WTC11 (cell line): ENCODE data around the gene GTF3C1. TPM values are rescaled to one million over a fixed set of nuclear protein-coding genes. Genes with fewer than 3 reads are reported as not detected.

ENCODE experiments used
- ATAC-seq: fragments of 200-7000 bp; cut with Tn5 transposase; 2 replicates; pipeline ENCODE4 v1.10.0; 2021; ENCODE audit warnings: mild to moderate bottlenecking, moderate library complexity
- CTCF ChIA-PET: fragments of 300-600 bp; sonication (Branson Sonifier 250); formaldehyde crosslinking; loops from one replicate; lab custom pipeline; 2021; ENCODE audit warnings: antibody characterized with exemption; lab: Charles Lee
- POLR2A ChIA-PET: fragments of 350-600 bp; sonication (Branson Sonifier 250); formaldehyde crosslinking; loops from one replicate; lab custom pipeline; 2021; ENCODE audit warnings: antibody characterized with exemption; lab: Charles Lee
- DNase-seq: peaks from one replicate; pipeline ENCODE4 v3.0.0; 2021; ENCODE audit warnings: low spot score
- H3K27ac Mint-ChIP-seq: 2 replicates; pipeline ENCODE4 v1.8.0; 2021; ENCODE audit warnings: mixed read lengths
- H3K27me3 Mint-ChIP-seq: 2 replicates; pipeline ENCODE4 v1.8.0; 2021; ENCODE audit warnings: low read depth, mild to moderate bottlenecking, moderate library complexity, mixed read lengths
- H3K36me3 Mint-ChIP-seq: 2 replicates; pipeline ENCODE4 v1.8.0; 2021; ENCODE audit warnings: mixed read lengths
- H3K4me1 Mint-ChIP-seq: 2 replicates; pipeline ENCODE4 v1.8.0; 2022; ENCODE audit warnings: mixed read lengths
- H3K4me3 Mint-ChIP-seq: 2 replicates; pipeline ENCODE4 v1.8.0; 2021; ENCODE audit warnings: mild to moderate bottlenecking, moderate library complexity, mixed read lengths
- H3K9me3 Mint-ChIP-seq: 2 replicates; pipeline ENCODE4 v1.8.0; 2021; ENCODE audit warnings: mixed read lengths
- ATF2 ChIP-seq: sonication (generic); formaldehyde crosslinking; IDR thresholded peaks from 2 replicates; pipeline ENCODE4 v1.8.1; 2022; ENCODE audit warnings: low read depth, missing genetic modification reagents, borderline replicate concordance
- CBFB ChIP-seq: sonication (generic); formaldehyde crosslinking; IDR thresholded peaks from 2 replicates; pipeline ENCODE4 v1.8.1; 2022; ENCODE audit warnings: mild to moderate bottlenecking, low read depth, missing genetic modification reagents
- CREM ChIP-seq: sonication (generic); formaldehyde crosslinking; IDR thresholded peaks from 2 replicates; pipeline ENCODE4 v1.8.1; 2022; ENCODE audit warnings: mild to moderate bottlenecking, missing genetic modification reagents, moderate library complexity
- ETV6 ChIP-seq: sonication (generic); formaldehyde crosslinking; IDR thresholded peaks from 2 replicates; pipeline ENCODE4 v1.8.1; 2022; ENCODE audit warnings: mild to moderate bottlenecking, missing genetic modification reagents
- FOXP1 ChIP-seq: sonication (generic); formaldehyde crosslinking; IDR thresholded peaks from 2 replicates; pipeline ENCODE4 v1.8.0; 2022; ENCODE audit warnings: missing genetic modification reagents, mild to moderate bottlenecking, moderate library complexity, borderline replicate concordance
- NR1H2 ChIP-seq: sonication (generic); formaldehyde crosslinking; IDR thresholded peaks from 2 replicates; pipeline ENCODE4 v1.9.0; 2021; ENCODE audit warnings: mild to moderate bottlenecking, moderate library complexity, missing genetic modification reagents
- RORB ChIP-seq: fragments of 250-450 bp; sonication (Bioruptor Pico); IDR thresholded peaks from 2 replicates; pipeline ENCODE4 v1.9.0; 2021; ENCODE audit warnings: mild to moderate bottlenecking
- ZMAT4 ChIP-seq: fragments of 250-450 bp; sonication (Bioruptor Pico); IDR thresholded peaks from 2 replicates; pipeline ENCODE4 v1.9.0; 2021; ENCODE audit warnings: mild to moderate bottlenecking
- ZNF512 ChIP-seq: sonication (generic); formaldehyde crosslinking; IDR thresholded peaks from 2 replicates; pipeline ENCODE4 v1.8.1; 2022; ENCODE audit warnings: missing genetic modification reagents, borderline replicate concordance
- total RNA-seq: library from RNA; stranded (reverse); gene quantifications from 3 replicates; pipeline ENCODE4 v1.2.3, GENCODE V29; 2021
- TF ChIP-seq, protein P1 (sequence below): sonication (generic); formaldehyde crosslinking; IDR thresholded peaks from 2 replicates; pipeline ENCODE4 v1.8.0; 2022; ENCODE audit warnings: missing genetic modification reagents
- TF ChIP-seq, protein P2 (sequence below): fragments of 250-450 bp; sonication (Bioruptor Pico); IDR thresholded peaks from 2 replicates; pipeline ENCODE4 v2.1.2; 2022; ENCODE audit warnings: mild to moderate bottlenecking, moderate library complexity
- TF ChIP-seq, protein P3 (sequence below): sonication (generic); formaldehyde crosslinking; IDR thresholded peaks from 2 replicates; pipeline ENCODE4 v1.8.0; 2023; ENCODE audit warnings: mild to moderate bottlenecking, missing genetic modification reagents
- TF ChIP-seq, protein P4 (sequence below): sonication (generic); formaldehyde crosslinking; IDR thresholded peaks from 2 replicates; pipeline ENCODE4 v1.8.0; 2022; ENCODE audit warnings: mild to moderate bottlenecking, missing genetic modification reagents

GTF3C1 gene
- total RNA-seq, 1 experiment from 2014 or later = 146 TPM

- Mint-ChIP-seq H3K4me3 (no peak overlapping the region), H3K4me1 (peaks cover 4% of the 10 kb centered on the region), H3K9me3 (peaks cover 15% of the 10 kb centered on the region), H3K36me3 (peaks cover 12% of the 10 kb centered on the region), H3K27me3 (no peaks in the 10 kb centered on the region; the same call in 1 of the 2 replicates), H3K27ac (no peak overlapping the region)
- CTCF ChIA-PET = interaction anchor here (0.7 kb wide), 1 partner anchor 75 kb away, joined by 3 read pairs; no protein-coding TSS in a partner anchor
- no peak for DNase-seq
- TF ChIP-seq ZMAT4 (CRISPR knock-in tag) = no peak
- TF ChIP-seq, protein P1, sequence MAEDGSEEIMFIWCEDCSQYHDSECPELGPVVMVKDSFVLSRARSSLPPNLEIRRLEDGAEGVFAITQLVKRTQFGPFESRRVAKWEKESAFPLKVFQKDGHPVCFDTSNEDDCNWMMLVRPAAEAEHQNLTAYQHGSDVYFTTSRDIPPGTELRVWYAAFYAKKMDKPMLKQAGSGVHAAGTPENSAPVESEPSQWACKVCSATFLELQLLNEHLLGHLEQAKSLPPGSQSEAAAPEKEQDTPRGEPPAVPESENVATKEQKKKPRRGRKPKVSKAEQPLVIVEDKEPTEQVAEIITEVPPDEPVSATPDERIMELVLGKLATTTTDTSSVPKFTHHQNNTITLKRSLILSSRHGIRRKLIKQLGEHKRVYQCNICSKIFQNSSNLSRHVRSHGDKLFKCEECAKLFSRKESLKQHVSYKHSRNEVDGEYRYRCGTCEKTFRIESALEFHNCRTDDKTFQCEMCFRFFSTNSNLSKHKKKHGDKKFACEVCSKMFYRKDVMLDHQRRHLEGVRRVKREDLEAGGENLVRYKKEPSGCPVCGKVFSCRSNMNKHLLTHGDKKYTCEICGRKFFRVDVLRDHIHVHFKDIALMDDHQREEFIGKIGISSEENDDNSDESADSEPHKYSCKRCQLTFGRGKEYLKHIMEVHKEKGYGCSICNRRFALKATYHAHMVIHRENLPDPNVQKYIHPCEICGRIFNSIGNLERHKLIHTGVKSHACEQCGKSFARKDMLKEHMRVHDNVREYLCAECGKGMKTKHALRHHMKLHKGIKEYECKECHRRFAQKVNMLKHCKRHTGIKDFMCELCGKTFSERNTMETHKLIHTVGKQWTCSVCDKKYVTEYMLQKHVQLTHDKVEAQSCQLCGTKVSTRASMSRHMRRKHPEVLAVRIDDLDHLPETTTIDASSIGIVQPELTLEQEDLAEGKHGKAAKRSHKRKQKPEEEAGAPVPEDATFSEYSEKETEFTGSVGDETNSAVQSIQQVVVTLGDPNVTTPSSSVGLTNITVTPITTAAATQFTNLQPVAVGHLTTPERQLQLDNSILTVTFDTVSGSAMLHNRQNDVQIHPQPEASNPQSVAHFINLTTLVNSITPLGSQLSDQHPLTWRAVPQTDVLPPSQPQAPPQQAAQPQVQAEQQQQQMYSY (CRISPR knock-in tag) = no peak
- TF ChIP-seq, protein P2, sequence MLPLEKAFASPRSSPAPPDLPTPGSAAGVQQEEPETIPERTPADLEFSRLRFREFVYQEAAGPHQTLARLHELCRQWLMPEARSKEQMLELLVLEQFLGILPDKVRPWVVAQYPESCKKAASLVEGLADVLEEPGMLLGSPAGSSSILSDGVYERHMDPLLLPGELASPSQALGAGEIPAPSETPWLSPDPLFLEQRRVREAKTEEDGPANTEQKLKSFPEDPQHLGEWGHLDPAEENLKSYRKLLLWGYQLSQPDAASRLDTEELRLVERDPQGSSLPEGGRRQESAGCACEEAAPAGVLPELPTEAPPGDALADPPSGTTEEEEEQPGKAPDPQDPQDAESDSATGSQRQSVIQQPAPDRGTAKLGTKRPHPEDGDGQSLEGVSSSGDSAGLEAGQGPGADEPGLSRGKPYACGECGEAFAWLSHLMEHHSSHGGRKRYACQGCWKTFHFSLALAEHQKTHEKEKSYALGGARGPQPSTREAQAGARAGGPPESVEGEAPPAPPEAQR (CRISPR knock-in tag) = no peak
- no peak for TF ChIP-seq RORB (CRISPR knock-in tag)
- TF ChIP-seq, protein P3, sequence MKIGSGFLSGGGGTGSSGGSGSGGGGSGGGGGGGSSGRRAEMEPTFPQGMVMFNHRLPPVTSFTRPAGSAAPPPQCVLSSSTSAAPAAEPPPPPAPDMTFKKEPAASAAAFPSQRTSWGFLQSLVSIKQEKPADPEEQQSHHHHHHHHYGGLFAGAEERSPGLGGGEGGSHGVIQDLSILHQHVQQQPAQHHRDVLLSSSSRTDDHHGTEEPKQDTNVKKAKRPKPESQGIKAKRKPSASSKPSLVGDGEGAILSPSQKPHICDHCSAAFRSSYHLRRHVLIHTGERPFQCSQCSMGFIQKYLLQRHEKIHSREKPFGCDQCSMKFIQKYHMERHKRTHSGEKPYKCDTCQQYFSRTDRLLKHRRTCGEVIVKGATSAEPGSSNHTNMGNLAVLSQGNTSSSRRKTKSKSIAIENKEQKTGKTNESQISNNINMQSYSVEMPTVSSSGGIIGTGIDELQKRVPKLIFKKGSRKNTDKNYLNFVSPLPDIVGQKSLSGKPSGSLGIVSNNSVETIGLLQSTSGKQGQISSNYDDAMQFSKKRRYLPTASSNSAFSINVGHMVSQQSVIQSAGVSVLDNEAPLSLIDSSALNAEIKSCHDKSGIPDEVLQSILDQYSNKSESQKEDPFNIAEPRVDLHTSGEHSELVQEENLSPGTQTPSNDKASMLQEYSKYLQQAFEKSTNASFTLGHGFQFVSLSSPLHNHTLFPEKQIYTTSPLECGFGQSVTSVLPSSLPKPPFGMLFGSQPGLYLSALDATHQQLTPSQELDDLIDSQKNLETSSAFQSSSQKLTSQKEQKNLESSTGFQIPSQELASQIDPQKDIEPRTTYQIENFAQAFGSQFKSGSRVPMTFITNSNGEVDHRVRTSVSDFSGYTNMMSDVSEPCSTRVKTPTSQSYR (CRISPR knock-in tag) = no peak
- no peak for TF ChIP-seq FOXP1 (CRISPR knock-in tag)
- TF ChIP-seq, protein P4, sequence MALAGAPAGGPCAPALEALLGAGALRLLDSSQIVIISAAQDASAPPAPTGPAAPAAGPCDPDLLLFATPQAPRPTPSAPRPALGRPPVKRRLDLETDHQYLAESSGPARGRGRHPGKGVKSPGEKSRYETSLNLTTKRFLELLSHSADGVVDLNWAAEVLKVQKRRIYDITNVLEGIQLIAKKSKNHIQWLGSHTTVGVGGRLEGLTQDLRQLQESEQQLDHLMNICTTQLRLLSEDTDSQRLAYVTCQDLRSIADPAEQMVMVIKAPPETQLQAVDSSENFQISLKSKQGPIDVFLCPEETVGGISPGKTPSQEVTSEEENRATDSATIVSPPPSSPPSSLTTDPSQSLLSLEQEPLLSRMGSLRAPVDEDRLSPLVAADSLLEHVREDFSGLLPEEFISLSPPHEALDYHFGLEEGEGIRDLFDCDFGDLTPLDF (CRISPR knock-in tag) = no peak
- TF ChIP-seq ZNF512 (CRISPR knock-in tag) = no peak
- TF ChIP-seq CBFB (CRISPR knock-in tag) = no peak
- no peak for ATAC-seq
- POLR2A ChIA-PET = no interaction called here
Measured at GRCh38 chr16:27441276-27441675, 108.4 kb downstream of the GTF3C1 start.

DNA sequence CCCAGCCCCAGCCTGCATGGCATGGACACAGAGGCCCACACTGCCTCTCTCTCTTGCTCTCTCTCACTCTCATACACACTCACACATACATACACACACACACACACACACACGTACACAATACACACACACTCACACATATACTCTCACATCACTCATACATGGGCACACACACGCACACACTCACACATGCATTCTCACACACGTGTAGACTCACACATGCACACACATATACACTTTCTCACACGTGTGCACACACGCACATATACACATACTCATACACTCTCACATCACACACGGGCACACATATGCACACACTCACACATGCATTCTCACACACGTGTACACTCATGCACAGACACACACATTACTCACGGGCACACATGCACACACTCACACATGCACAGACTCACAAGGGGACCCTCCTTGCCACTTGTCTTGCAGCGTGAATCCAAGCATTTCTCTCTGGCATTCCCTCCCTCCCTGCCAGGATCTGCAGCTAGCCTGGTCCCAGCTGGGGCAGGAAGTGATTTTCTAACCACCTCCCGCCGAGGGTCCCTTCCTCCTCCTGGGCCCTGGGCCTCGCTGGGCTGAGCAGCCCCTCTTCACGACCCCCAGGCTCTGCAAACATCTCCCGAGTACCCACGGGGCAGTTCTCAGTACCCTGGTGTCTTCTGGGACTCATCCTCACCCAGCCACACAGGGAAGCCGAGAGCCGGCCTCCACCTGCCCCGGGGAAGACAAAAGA, 110.3 kb downstream of the GTF3C1 start:
- peaks cover 6% of the 10 kb centered on the region for H3K36me3 Mint-ChIP-seq
- H3K27me3 Mint-ChIP-seq = no peaks in the 10 kb centered on the region
- H3K27ac Mint-ChIP-seq = peak overlapping the region; percentile 28; the same call in 1 of the 2 replicates
- H3K4me1 Mint-ChIP-seq = peaks cover 4% of the 10 kb centered on the region
- ATAC-seq (no peak), DNase-seq (no peak)
- ChIA-PET POLR2A (interaction anchor here (0.6 kb wide), 1 partner anchor 262 kb away, joined by 6 read pairs; no protein-coding TSS in a partner anchor), CTCF (interaction anchor here (0.8 to 1.4 kb wide), 3 partner anchors 11 to 260 kb away, joined by 3 to 4 read pairs (median 4); no protein-coding TSS in a partner anchor)
- peaks cover 6% of the 10 kb centered on the region for H3K9me3 Mint-ChIP-seq
- no peak overlapping the region for H3K4me3 Mint-ChIP-seq
- no peak for TF ChIP-seq ETV6 (CRISPR knock-in tag)
- no peak for TF ChIP-seq ATF2 (CRISPR knock-in tag)
- TF ChIP-seq CREM (CRISPR knock-in tag) = no peak
- TF ChIP-seq, protein P1 (CRISPR knock-in tag) = no peak
- no peak for TF ChIP-seq NR1H2 (CRISPR knock-in tag)
